Testis (tissue), 3 donors: Measurements from ENCODE around the gene CEP350. TPM values are rescaled to one million over a fixed set of nuclear protein-coding genes. Genes with fewer than 3 reads are reported as not detected.

ENCODE experiments used
- DNase-seq: peaks from one replicate; pipeline ENCODE4 v3.0.0-alpha.2; 2019
- H3K27ac ChIP-seq, 2 donors: fragments of 200-600 bp; sonication (generic); one replicate each; pipeline ENCODE4 v1.5.1; 2019
- H3K27me3 ChIP-seq: fragments of 200-600 bp; sonication (generic); one replicate; pipeline ENCODE4 v1.5.1; 2019
- H3K36me3 ChIP-seq: fragments of 200-600 bp; sonication (generic); one replicate; pipeline ENCODE4 v1.5.1; 2017; ENCODE audit warnings: low read depth; ENCODE audit errors: missing control alignments
- H3K4me1 ChIP-seq: fragments of 200-600 bp; sonication (generic); one replicate; pipeline ENCODE4 v1.5.1; 2019
- H3K4me3 ChIP-seq, 2 donors: fragments of 200-600 bp; sonication (generic); one replicate each; pipeline ENCODE4 v1.5.1; 2017 to 2019
- H3K9me3 ChIP-seq: fragments of 200-600 bp; sonication (generic); one replicate; pipeline ENCODE4 v1.5.1; 2017
- POLR2A ChIP-seq: fragments of 450-650 bp; IDR thresholded peaks from one replicate; pipeline ENCODE4 v1.6.1; 2017; ENCODE audit warnings: antibody characterized with exemption, mild to moderate bottlenecking, moderate library complexity
- WGBS, 2 donors: methylation state at CpG; one replicate each; pipeline ENCODE4 v1.1.5; 2018; 5-methylcytosine and 5-hydroxymethylcytosine counted together
- intact Hi-C: fragments of 100-400 bp; cut with DNase I; formaldehyde crosslinking; loops from one replicate; pipeline ENCODE4 v1.15.1; 2023; ENCODE audit warnings: low total_unique reads
- polyA plus RNA-seq: library from polyadenylated mRNA; stranded (reverse); fragments of 350-450 nt; fragmentation: Illumina TruSeq; extraction: RNeasy Lipid Tissue Mini Kit (QIAGEN cat#74804); gene quantifications from one replicate; pipeline ENCODE4 v1.2.3, GENCODE V29; 2014; ENCODE audit warnings: low read depth, low replicate concordance; ENCODE audit not compliant: insufficient read depth
- total RNA-seq, 2 donors: library from RNA; depleted of rRNA; stranded (reverse); fragments of >200 nt; gene quantifications; one replicate each; pipeline ENCODE4 v1.2.3, GENCODE V29; 2016
- TF ChIP-seq, protein P1 (sequence below), 3 experiments: fragments of 450-650 bp in 2 of 3; fragments of 200-600 bp in 1 of 3; sonication (generic) in 1 of 3; IDR thresholded peaks; one replicate each; pipeline ENCODE4 v1.5.1; 2016 to 2019; ENCODE audit warnings: antibody characterized with exemption in 3 of 3, mild to moderate bottlenecking in 2 of 3, moderate library complexity in 1 of 3

The CEP350 gene
- total and polyA plus RNA-seq, 3 donors from 2014 or later: 89.4 to 177 (median 104) TPM

DNA sequence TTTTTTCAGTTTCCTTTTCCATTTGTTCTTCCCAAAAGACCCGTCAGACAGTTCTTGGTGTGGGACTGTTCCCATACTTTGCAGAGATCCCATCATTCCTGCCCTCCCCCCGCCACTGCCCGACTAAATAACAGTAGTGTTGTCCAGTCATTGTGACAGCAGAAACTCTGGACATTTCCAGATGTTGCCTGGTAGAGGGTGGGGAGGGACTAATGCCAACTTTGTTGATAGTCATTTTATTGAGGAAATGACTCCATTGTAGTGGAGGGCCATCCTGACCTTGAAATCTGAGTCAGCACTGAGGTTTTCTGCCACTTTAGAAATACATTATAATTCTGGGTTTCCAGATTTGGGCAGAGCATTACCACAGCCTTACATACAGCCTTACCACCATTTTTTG, 85.4 kb downstream of the CEP350 start:
- intact Hi-C loops: no loop called here
- H3K36me3 ChIP-seq: no peaks in the 10 kb centered on the region
- WGBS, 2 donors: 80 to 92% methylated on average over 3 of the region's 3 CpGs

DNA sequence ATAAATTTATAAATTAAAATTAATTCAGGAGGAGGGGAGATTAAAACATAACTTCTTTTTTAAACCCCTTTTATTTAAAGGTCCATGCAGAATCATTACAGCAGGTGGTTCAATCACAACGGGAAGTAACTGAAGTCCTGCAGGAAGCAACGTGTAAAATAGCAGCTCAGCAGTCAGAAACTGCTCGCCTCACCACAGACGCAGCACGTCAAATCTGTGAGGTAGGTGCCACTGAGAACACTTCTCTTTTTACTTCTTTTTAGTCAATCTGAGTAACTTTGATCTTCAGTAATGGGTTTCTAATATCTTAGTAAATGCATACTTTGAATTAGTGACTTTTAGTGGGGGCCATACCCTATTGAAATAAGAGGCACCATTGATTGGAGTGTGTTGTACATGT, 87.0 kb downstream of the CEP350 start:
- Histone ChIP-seq H3K9me3 (no peaks in the 10 kb centered on the region), H3K4me1 (no peaks in the 10 kb centered on the region), H3K27me3 (no peaks in the 10 kb centered on the region), H3K27ac (no peak overlapping the region), H3K4me3 (no peak overlapping the region), H3K36me3 (no peaks in the 10 kb centered on the region)
- no peak for DNase-seq
- intact Hi-C loops: no loop called here
- TF ChIP-seq, protein P1, sequence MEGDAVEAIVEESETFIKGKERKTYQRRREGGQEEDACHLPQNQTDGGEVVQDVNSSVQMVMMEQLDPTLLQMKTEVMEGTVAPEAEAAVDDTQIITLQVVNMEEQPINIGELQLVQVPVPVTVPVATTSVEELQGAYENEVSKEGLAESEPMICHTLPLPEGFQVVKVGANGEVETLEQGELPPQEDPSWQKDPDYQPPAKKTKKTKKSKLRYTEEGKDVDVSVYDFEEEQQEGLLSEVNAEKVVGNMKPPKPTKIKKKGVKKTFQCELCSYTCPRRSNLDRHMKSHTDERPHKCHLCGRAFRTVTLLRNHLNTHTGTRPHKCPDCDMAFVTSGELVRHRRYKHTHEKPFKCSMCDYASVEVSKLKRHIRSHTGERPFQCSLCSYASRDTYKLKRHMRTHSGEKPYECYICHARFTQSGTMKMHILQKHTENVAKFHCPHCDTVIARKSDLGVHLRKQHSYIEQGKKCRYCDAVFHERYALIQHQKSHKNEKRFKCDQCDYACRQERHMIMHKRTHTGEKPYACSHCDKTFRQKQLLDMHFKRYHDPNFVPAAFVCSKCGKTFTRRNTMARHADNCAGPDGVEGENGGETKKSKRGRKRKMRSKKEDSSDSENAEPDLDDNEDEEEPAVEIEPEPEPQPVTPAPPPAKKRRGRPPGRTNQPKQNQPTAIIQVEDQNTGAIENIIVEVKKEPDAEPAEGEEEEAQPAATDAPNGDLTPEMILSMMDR (IDR thresholded peaks at IDR 0.05): no peak
- TF ChIP-seq POLR2A: no peak
- WGBS, 2 donors: 81 to 86% methylated on average over 5 of the region's 5 CpGs

More for the DNA sequence above, 85.4 kb downstream of the CEP350 start:
- no peak for DNase-seq
- TF ChIP-seq, protein P1 (IDR thresholded peaks at IDR 0.05): no peak
- TF ChIP-seq POLR2A: no peak
- no peaks in the 10 kb centered on the region for H3K9me3 ChIP-seq
- H3K4me3 ChIP-seq: no peak overlapping the region
- H3K27ac ChIP-seq: no peak overlapping the region
- no peaks in the 10 kb centered on the region for H3K27me3 ChIP-seq
- H3K4me1 ChIP-seq: no peaks in the 10 kb centered on the region

DNA sequence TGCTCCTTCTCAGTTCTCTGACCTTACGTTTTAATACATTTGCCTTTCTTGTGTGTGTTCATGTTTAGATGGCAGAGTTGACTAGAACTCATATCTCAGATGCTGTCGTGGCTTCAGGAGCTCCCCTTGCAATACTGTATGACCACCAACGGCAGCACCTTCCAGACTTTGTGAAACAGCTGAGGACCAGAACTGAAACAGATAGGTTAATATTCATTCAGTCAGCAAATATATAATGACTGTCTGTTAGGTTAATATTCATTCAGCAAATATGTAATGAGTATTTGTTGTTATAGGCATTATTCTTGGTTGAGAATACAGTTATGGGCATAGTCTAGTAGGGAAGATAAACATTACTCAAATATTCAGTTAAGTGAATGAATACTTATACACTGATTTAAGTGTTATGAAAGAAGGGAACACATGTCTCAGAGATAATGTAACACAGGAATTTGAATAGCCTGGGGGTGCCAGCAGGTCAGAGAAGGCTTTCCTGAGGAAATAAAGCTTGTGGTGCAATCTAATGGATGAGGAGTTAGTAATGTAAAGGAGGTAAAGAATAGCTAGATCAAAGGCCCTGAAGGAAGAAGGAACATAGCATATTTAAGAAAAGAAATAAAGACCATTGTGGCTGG, 88.5 kb downstream of the CEP350 start:
- Histone ChIP-seq H3K4me3 (no peak overlapping the region), H3K9me3 (no peaks in the 10 kb centered on the region), H3K27ac (no peak overlapping the region), H3K27me3 (no peaks in the 10 kb centered on the region), H3K36me3 (no peaks in the 10 kb centered on the region), H3K4me1 (no peaks in the 10 kb centered on the region)
- 85 to 92% methylated on average over 3 of the region's 3 CpGs for WGBS, 2 donors
- intact Hi-C loops: no loop called here
- DNase-seq: no peak
- TF ChIP-seq, protein P1 (IDR thresholded peaks at IDR 0.05): no peak
- TF ChIP-seq POLR2A: no peak

DNA sequence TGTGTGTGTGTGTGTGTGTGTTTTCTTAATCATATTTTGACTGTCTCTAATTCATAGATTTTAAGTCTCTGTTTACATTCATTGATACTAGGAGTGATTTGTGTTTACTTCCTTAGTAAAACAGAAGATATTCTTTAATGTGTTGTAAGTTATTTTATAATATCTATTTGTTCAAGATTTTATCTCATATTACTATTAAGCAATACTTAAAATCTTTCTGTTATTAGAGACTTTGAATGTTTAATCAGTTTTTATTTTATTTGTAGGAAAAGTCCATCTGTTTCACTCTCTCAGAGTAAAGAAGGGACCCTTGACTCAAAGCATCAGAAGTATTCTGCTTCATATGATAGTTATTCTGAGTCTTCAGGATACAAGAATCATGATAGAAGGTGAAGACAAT, 89.2 kb downstream of the CEP350 start:
- no peak for DNase-seq
- no peak for TF ChIP-seq POLR2A
- TF ChIP-seq, protein P1 (IDR thresholded peaks at IDR 0.05): no peak
- intact Hi-C loops: no loop called here
- Histone ChIP-seq H3K4me1 (no peaks in the 10 kb centered on the region), H3K9me3 (no peaks in the 10 kb centered on the region), H3K36me3 (no peaks in the 10 kb centered on the region), H3K4me3 (no peak overlapping the region), H3K27ac (no peak overlapping the region), H3K27me3 (no peaks in the 10 kb centered on the region)

DNA sequence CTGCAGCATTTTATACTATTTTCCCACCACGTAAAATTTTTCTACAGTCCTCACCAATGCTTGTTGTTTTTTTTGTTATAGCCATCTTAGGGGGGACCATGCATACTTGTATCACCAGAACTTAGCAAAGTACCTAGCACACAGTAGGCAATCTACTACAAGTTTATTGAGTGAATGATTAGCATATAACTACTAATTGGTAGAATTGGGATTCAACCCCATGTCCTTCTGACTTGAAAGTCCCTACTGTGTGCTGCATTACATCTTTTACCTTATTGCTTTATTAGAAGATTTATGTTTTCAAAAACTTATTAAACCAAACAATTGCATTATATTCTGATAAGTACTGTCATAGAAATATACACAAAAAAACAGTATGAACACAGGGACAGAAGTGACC, 92.1 kb downstream of the CEP350 start:
- no peak overlapping the region for H3K4me3 ChIP-seq
- peaks cover 4% of the 10 kb centered on the region for H3K36me3 ChIP-seq
- H3K9me3 ChIP-seq: no peaks in the 10 kb centered on the region
- no peak for DNase-seq
- H3K27ac ChIP-seq: no peak overlapping the region
- H3K4me1 ChIP-seq: no peaks in the 10 kb centered on the region
- no peaks in the 10 kb centered on the region for H3K27me3 ChIP-seq
- TF ChIP-seq, protein P1 (IDR thresholded peaks at IDR 0.05): no peak
- TF ChIP-seq POLR2A: no peak
- intact Hi-C loops: no loop called here
- 94 to 95% methylated on average over 1 of the region's 1 CpG for WGBS, 2 donors
